Iris pigment epithelial cell (primary cell): Measurements from ENCODE around the gene HTRA1.

Experiments used
- DNase-seq: peaks from one replicate; pipeline ENCODE4 v3.0.0-alpha.2; 2011; ENCODE audit warnings: low read depth

Gene HTRA1

GRCh38 chr10:122474131-122474818 is 12.9 kb downstream of the HTRA1 start:
- DNase-seq: no peak

DNA sequence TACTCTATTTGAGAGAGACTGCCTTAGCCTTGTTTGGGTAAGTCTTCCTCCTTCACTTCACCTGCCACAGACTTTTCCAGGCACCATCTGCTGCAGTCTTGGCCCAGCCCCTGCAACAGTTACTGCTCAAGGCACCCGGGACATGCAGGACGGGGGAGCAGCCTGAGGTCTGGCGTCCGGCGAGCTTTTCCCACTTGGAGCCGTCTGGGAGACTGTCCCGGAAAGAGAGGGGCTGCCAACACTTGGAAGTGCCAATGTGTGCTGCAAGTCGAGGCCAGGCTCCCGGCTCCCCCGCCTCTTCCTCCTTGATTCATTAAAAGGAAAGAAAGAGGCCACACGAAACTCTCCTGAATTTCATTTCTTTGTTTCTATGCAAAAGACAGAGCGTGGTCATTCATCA is 13.7 kb downstream of the HTRA1 start:
- no peak for DNase-seq

DNA sequence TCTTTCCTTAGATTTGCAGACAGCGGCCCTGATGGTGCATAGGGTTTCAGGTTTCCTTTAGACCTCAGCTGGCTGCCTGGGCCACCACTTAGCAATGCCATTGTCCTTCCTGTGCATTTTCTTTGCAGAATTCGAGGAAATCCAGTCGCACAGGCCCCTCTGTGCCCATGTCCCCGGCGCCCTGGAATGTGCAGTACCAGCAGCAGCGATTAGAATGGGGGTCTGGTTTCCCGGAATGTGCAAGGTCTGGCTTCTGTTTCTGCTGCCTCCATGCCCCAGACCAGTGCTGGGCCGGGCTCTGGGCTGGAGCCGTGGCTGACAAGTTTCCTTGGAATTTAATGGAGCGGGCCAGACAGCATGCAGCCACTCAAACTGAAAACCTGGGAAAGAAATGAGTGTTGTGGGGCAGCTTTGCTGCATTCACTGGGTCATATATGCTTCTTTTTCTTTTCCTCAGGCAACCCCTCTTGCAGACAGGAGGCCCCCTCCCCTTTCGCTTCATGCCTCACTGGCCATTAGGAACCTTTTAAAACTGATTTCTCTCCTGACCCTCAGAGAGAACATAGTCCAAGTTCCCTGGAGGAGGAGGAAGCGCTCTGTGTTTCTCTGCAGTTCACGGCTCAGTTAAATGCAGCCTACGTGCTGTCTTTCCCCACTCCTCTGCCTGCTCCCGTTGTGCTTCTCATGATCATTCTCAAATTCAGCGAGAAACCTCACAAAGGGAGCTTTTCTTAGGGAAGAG is 14.4 kb downstream of the HTRA1 start:
- DNase-seq: no peak

DNA sequence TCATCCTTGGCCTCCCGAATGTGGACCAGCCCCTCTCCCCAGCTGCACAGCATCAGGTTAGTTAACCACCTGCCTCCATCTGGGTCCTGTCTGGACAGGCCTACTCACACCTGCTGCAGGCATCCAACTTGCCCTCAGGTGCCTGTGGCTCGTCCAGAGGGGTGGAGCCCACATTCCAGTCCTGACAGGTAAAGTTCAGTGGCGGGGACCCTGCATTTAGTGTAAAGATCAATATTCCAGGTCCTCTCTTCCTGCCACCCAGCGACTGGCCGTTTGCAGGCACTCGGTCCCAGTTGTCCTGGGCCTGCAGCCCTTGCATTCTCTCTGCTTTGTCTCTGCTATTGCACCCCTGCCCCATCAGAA is 15.0 kb downstream of the HTRA1 start:
- no peak for DNase-seq

GRCh38 chr10:122477436-122477835 is 16.1 kb downstream of the HTRA1 start:
- DNase-seq: no peak

DNA sequence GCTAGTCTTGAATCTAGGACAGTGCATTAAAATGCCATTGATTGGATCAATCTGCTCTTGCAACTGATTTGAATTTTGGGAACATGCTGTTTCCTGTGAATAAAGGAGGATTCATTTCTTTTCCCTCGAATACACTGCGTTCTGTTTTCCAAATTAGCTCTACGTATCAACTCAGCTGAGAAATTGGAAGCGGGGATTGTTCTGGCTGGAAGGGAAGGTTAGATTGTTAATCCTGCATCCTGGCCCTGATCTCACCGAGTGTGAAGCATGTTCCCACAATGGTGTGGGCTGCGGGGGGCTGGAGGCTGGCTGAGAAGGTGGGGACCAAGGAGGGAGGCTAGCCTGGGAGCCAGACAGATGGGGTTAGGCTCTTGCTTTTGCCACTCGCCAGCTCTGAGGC is 17.6 kb downstream of the HTRA1 start:
- DNase-seq: no peak

- no peak for DNase-seq
These were observed 18.9 kb downstream of the HTRA1 start for GRCh38 chr10:122480146-122480833.

DNA sequence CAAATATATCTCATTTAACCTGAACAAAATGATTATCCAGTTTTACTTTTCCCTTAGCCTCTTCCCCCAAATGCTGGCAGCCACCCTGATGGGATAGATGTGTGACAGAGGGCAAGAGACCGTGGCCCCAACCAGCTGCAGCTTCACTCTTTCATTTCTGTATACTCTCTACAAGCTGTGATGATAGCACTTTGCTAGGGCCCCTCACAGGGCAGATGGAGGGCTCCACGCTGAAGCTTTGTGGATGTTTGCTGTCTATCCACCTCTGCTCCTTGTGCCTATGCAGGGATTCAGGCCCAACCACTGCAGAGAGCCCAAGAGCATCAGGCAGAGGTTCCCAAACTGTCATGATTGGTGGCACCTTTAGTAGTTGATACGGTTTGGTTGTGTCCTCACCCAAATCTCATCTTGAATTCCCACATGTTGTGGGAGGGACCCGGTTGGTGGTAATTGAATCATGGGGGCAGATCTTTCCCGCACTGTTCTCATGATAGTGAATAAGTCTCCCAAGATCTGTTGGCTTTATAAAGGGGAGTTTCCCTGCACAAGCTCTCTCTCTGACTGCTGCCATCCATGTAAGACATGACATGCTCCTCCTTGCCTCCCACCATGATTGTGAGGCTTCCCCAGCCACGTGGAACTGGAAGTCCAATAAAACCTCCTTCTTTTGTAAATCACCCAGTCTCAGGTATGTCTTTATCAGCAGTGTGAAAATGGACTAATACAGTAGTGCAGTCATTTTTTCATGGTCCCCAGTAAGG is 20.1 kb downstream of the HTRA1 start:
- no peak for DNase-seq

DNA sequence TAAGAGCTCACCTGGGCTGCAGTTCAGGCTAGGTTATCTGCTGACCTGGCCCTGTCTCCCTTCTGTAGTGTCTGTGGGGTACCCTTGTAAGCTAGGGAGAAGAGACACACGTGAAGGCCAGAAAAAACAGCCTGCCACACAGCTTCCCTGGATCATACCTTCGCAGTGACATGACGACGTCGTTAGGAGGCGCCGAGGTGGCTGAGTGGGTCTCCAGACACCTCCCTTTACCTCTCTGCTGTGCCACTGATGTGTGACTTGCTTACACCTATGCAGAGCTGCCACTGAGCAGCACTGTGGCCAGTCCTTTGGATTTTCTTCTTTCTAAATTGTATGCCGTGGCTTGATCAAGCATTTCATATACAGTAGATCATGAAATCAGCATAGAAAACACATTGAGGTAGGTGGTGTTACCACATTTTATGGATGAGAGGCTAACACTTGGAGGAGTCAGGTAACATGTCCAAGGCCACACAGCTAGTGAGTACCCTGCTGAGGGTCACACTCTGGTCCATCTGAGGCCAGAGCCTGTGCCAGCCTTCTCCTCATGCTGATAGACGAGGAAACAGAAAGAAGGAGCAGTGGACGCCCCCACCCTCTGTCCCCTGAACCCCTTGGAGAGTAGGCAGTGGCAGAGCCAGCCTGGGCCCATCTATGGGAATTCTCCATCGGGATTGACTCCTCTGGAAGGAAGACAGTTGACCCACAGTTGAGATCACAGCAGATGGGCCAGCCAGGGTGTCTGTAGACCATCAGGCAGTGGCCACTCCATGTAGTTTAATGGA is 23.1 kb downstream of the HTRA1 start:
- no peak for DNase-seq

DNA sequence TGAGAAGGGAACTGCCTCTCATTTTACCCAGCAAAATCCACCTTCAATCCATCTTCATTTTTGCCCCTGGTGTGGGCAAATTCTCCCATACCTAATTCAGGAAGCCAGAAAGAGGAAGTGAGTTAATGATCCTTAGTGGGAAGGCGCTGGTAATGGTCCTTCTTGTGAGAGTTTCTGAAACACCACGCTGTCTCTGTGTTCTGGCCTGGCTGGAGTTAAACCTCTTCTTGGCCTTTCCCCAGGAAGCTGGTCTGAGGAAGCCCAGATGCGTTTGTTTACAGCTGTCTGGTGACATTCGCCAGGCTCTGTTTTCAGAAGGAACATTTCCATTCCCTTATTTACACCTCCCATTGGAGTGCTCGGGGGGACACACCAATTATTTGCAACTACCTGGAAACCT is 24.3 kb downstream of the HTRA1 start:
- DNase-seq: no peak

DNA sequence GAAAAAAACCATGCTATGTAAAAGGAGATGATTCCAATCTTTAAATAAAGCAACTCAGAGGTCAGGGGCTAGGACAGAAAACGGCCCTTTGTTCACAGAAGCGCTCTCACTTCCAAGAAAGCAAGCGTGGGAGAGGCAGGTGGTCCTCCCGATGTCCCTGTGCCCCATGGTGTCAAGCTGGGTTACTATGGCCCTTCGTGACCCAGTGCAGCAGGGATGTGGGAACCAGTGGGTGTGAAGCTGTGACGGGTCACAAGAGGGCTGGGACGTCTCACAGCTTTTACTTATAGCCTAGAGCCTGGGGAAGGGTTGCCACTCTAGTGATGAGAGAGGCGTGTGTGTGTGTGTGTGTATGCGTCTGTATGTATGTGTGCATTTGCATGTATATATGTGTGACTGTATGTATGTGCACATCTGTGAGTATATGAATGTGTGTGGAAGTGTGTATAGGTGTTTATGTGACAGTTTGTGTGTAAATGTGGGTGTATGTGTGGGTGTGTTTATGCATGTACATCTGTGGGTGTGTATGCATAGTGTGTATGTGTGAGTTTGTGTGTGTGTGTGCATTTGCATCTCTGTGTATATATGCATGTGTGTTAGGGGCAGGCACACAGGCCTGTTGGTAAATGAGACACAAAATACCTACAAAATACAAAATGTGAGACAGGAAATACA is 25.2 kb downstream of the HTRA1 start:
- no peak for DNase-seq

DNA sequence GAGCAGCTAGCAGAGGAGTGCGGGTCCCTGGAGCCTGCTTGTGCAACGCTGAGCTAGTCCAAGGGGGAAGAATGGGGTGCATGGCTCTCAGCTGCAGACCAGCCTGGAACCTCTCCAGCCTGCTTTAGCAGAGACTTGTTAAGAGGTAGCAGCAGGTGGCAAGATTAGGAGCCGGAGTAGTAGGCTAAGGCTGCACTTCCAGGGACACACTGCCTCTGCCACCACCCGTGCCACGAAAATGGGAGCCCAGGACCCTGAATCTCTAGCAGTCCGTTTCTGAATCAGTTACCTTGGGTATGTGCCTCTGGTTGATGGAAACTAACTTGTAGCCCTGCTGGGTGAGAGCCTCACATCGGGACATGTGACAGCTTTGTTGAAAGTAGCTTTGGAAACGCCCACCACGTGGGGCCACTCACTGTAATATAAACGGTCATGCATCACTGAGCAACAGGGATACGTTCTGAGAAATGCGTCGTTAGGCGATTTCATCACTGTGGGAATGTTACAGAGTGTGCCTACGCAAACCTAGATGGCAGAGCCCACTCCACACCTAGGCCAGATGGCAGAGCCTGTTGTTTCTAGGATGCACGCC is 25.9 kb downstream of the HTRA1 start:
- DNase-seq: no peak

GRCh38 chr10:122490268-122490667 is 28.9 kb downstream of the HTRA1 start:
- no peak for DNase-seq

DNA sequence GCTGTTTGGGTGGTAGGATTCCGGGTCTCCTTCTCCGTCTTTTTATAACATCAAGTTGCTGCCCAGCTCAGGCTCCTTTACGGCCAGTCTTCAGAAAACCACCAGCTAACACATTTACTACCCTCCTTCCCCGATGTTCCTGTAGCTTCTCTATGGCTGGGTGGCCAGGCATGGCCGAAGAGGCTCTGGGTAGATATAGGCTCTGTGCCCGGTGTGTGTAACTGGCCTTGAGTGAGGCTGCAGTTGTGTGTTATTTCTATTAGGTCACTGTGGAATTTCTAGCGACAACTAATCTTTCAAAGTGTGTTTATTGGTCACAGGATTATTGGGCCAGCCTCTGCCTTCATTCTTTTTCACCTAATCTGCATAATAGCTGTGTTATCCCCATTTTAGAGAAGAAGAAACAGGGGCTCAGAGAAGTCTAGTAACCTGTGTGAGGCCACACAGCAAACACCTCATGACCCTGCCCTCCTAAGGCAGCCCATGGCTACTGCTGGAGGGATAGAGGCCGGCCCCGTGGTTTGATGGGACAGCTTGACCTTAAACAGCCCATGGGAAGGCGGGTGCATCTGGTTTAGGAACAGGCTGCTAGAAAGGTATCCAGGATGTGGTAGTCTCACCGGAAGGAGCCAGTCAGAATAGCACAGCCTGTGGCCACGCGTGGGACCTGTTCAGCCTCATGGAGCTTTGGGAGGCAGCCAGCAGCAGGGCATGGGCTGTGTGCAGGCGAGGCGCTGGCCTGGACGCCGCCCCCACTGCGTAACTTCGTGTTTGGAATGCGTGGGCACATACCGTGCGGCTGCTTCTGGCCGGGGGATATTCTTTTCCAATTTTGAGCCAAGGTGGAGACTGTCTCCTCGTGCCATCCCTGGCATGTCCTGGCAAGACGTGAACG is 29.7 kb downstream of the HTRA1 start:
- DNase-seq: no peak

- DNase-seq: no peak
These were observed 30.7 kb downstream of the HTRA1 start for GRCh38 chr10:122492006-122492405.

- no peak for DNase-seq
These were observed 31.7 kb downstream of the HTRA1 start for GRCh38 chr10:122492999-122493481.

DNA sequence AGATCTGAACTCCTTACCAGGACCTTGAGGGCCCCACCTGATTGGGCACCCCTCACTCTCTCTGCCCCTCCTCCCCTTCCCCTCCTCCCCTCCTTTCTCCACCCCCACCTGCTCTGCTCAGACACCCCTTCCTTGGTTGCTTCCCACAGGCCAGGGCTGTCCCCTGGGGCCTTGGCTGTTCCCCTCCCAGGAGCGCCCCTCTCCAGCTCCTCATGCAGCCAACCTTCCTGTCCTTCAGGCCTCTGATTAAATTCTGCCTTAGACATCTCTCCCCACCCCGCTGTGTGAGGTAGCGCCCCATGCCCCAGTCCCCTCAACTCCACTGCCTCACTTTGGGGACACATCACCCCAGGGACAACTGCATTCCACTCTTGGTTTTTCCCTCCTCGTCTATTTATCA is 32.4 kb downstream of the HTRA1 start:
- DNase-seq: no peak

- DNase-seq: no peak
These were observed 32.9 kb downstream of the HTRA1 start for GRCh38 chr10:122494173-122494820.

DNA sequence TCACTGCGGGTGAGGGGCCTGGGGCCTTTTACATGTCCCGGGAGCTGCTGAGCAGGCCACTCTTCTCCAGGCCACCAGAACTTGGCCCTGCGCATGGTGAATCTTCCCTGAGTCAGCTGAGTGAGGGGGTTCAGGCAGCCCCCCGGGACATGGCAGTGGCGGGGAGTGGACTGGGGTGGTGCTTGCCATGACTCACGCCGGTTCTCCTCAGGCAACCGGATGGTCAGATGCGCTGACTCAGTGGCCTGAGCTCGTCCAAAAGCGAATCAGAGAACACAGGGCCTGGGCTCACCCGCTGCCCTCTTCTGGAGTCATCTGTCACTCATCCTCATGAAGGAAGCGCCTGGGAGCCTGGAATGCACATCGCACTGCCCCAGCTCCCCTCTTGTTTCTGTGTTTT is 33.5 kb downstream of the HTRA1 start:
- peak; percentile 94 for DNase-seq
